Calu3 (cell line): Measurements from ENCODE around the gene LHPP. TPM values are rescaled to one million over a fixed set of nuclear protein-coding genes. Genes with fewer than 3 reads are reported as not detected.

Experiments used
- BruUV-seq: library from RNA; stranded (reverse); fragments of 400-500 nt; replicated peaks from 2 replicates; lab custom pipeline; 2021; lab: Mats Ljungman, UMichigan
- CTCF ChIA-PET: fragments of 300-600 bp; sonication (Branson Sonifier 250); formaldehyde crosslinking; loops from one replicate; lab custom pipeline; 2022; ENCODE audit warnings: antibody characterized with exemption; lab: Charles Lee
- DNase-seq: peaks from one replicate; pipeline ENCODE4 v3.0.0; 2022
- H3K27ac Mint-ChIP-seq: one replicate; pipeline ENCODE4 v1.8.0; 2022; ENCODE audit warnings: mixed read lengths; ENCODE audit not compliant: unreplicated experiment
- H3K27me3 Mint-ChIP-seq: one replicate; pipeline ENCODE4 v1.8.0; 2022; ENCODE audit warnings: mixed read lengths; ENCODE audit not compliant: unreplicated experiment
- H3K36me3 Mint-ChIP-seq: one replicate; pipeline ENCODE4 v1.8.0; 2022; ENCODE audit warnings: mild to moderate bottlenecking, moderate library complexity, mixed read lengths; ENCODE audit not compliant: insufficient read depth, unreplicated experiment
- H3K4me1 Mint-ChIP-seq: one replicate; pipeline ENCODE4 v1.8.0; 2022; ENCODE audit warnings: mild to moderate bottlenecking, low read depth, mixed read lengths; ENCODE audit not compliant: unreplicated experiment
- H3K4me3 Mint-ChIP-seq: one replicate; pipeline ENCODE4 v1.8.0; 2022; ENCODE audit warnings: mild to moderate bottlenecking, low read depth, moderate library complexity, mixed read lengths; ENCODE audit not compliant: unreplicated experiment
- H3K9me3 Mint-ChIP-seq: one replicate; pipeline ENCODE4 v1.8.0; 2022; ENCODE audit warnings: low read depth, mixed read lengths; ENCODE audit not compliant: unreplicated experiment
- CTCF ChIP-seq: fragments of 200-600 bp; IDR thresholded peaks from one replicate; pipeline ENCODE4 v1.8.0; 2022; ENCODE audit warnings: antibody characterized with exemption; ENCODE audit not compliant: unreplicated experiment
- intact Hi-C: fragments of 100-400 bp; cut with micrococcal nuclease; formaldehyde crosslinking; loops from one replicate; pipeline ENCODE4 v1.10.0; 2022; ENCODE audit not compliant: unreplicated experiment
- total RNA-seq: library from RNA; stranded (reverse); gene quantifications from 2 replicates; pipeline ENCODE4 v1.2.3, GENCODE V29; 2022

LHPP gene
- total RNA-seq, 1 experiment from 2014 or later = 12.0 TPM

- Mint-ChIP-seq H3K27ac (no peak overlapping the region), H3K36me3 (no peaks in the 10 kb centered on the region), H3K27me3 (no peaks in the 10 kb centered on the region), H3K9me3 (no peaks in the 10 kb centered on the region), H3K4me1 (no peaks in the 10 kb centered on the region), H3K4me3 (no peak overlapping the region)
- no peak for TF ChIP-seq CTCF
- CTCF ChIA-PET = no interaction called here
- DNase-seq = no peak
- BruUV-seq = no TSS peak
- intact Hi-C loops = no loop called here
Measured at GRCh38 chr10:124484661-124485060, 23.0 kb downstream of the LHPP start.

GRCh38 chr10:124486635-124487034, 25.0 kb downstream of the LHPP start:
- intact Hi-C loops = no loop called here
- BruUV-seq = no TSS peak
- Mint-ChIP-seq H3K27ac (no peak overlapping the region), H3K4me1 (no peaks in the 10 kb centered on the region), H3K4me3 (no peak overlapping the region), H3K36me3 (no peaks in the 10 kb centered on the region), H3K9me3 (no peaks in the 10 kb centered on the region), H3K27me3 (no peaks in the 10 kb centered on the region)
- no peak for DNase-seq
- CTCF ChIA-PET = no interaction called here
- TF ChIP-seq CTCF = no peak

- Mint-ChIP-seq H3K9me3 (no peaks in the 10 kb centered on the region), H3K4me3 (no peak overlapping the region), H3K4me1 (no peaks in the 10 kb centered on the region), H3K36me3 (no peaks in the 10 kb centered on the region), H3K27me3 (no peaks in the 10 kb centered on the region), H3K27ac (no peak overlapping the region)
- TF ChIP-seq CTCF = no peak
- intact Hi-C loops = no loop called here
- DNase-seq = no peak
- CTCF ChIA-PET = interaction anchor here (0.6 kb wide), 1 partner anchor 18 kb away, joined by 3 read pairs; no protein-coding TSS in a partner anchor
- no TSS peak for BruUV-seq
Measured at GRCh38 chr10:124491105-124491504, 29.5 kb downstream of the LHPP start.

- CTCF ChIA-PET = no interaction called here
- H3K9me3 Mint-ChIP-seq = no peaks in the 10 kb centered on the region
- DNase-seq = no peak
- H3K4me3 Mint-ChIP-seq = no peak overlapping the region
- H3K4me1 Mint-ChIP-seq = no peaks in the 10 kb centered on the region
- no peak overlapping the region for H3K27ac Mint-ChIP-seq
- no peaks in the 10 kb centered on the region for H3K27me3 Mint-ChIP-seq
- intact Hi-C loops = no loop called here
- BruUV-seq = no TSS peak
- no peaks in the 10 kb centered on the region for H3K36me3 Mint-ChIP-seq
- TF ChIP-seq CTCF = no peak
Measured at GRCh38 chr10:124492266-124492665, 30.6 kb downstream of the LHPP start.
